ENCODE data around the gene ANKMY1. TPM values are rescaled to one million over a fixed set of nuclear protein-coding genes. Genes with fewer than 3 reads are reported as not detected.

ANKMY1 gene
- total and polyA plus RNA-seq, 11 donors: 2.4 to 11.7 (median 5.5) TPM

DNA sequence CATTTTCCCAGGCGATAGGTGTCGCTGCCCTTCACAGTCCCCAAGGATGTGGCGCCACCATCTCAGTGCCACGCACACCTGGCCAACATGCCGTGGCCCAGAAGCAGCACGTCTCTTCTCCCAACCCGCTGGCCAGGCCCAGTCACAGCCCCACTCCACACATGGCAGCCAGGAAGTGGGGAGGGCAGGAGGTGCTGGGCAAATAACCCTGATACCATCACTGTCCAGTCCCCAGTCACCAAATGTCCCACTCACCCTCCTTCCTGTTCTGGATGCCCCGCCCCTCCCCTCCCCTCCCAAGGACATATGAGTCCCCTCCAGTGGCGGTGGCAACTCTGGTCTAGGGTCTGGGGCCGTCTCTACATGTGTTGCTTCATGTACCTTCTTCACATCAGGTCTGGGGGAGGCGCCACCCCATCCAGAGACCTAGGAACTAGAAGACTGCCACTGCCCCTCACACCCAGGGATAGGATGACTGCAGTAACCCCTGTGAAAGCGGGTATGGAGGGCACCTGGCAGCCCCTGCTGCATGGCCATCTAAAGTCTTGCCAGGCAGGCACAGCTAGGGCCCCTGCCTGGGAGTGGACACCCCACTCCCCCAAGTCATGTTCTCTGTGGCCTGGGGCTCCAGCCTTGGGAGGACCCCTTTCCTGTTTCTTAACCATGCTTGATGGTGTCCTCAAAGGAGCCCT lies 21.4 kb upstream of the ANKMY1 start:
- peaks cover 0 to 9% (median 0%) of the 10 kb centered on the region in 12 donors for H3K9me3 ChIP-seq
- no peaks in the 10 kb centered on the region for H3K27me3 ChIP-seq
- H3K27ac ChIP-seq: peak overlapping the region; percentile 9 to 87 (median 75)
- intact Hi-C loops (cut with DNase I): no loop called here
- 90 to 91% (median 91%) methylated on average over 11 to 12 of the region's 12 CpGs for WGBS, 4 donors
- ATAC-seq: peak in 1 of 4 donors; percentile 1
- peak overlapping the region in 1 of 12 donors; percentile 5 for H3K4me3 ChIP-seq
- peaks cover 0 to 50% (median 35%) of the 10 kb centered on the region in 9 donors for H3K36me3 ChIP-seq
- peak in 1 of 5 donors; percentile 54 for DNase-seq
- H3K4me1 ChIP-seq: peaks cover 0 to 40% (median 19%) of the 10 kb centered on the region in 12 donors
- no peak for TF ChIP-seq POLR2A (IDR thresholded peaks at IDR 0.05)
- TF ChIP-seq CTCF (IDR thresholded peaks at IDR 0.05): no peak

- WGBS, 4 donors: 82 to 92% (median 86%) methylated on average over 8 of the region's 8 CpGs
- H3K4me3 ChIP-seq: no peak overlapping the region
- H3K27me3 ChIP-seq: no peaks in the 10 kb centered on the region
- H3K4me1 ChIP-seq: peaks cover 0 to 35% (median 16%) of the 10 kb centered on the region in 12 donors
- ATAC-seq: no peak
- DNase-seq: peak in 1 of 5 donors; percentile 43
- peaks cover 0 to 53% (median 38%) of the 10 kb centered on the region in 9 donors for H3K36me3 ChIP-seq
- TF ChIP-seq POLR2A (IDR thresholded peaks at IDR 0.05): no peak
- no peak for TF ChIP-seq CTCF (IDR thresholded peaks at IDR 0.05)
- peak overlapping the region in 3 of 12 donors; percentile 13 to 87 (median 76) for H3K27ac ChIP-seq
- peaks cover 0 to 9% (median 0%) of the 10 kb centered on the region in 12 donors for H3K9me3 ChIP-seq
- intact Hi-C loops (cut with DNase I): no loop called here
These were observed 20.7 kb upstream of the ANKMY1 start for GRCh38 chr2:240578488-240578887.

- whole genome bisulfite sequencing, 4 donors: 81 to 91% (median 86%) methylated on average over 8 to 9 of the region's 9 CpGs
- no peaks in the 10 kb centered on the region for H3K27me3 ChIP-seq
- H3K9me3 ChIP-seq: peaks cover 0 to 9% (median 0%) of the 10 kb centered on the region in 12 donors
- intact Hi-C loops (cut with DNase I): no loop called here
- DNase-seq (peak in 2 of 5 donors; percentile 22 to 51), ATAC-seq (peak in 2 of 4 donors; percentile 6 to 16)
- H3K4me1 ChIP-seq: peaks cover 0 to 35% (median 16%) of the 10 kb centered on the region in 12 donors
- peak overlapping the region in 2 of 12 donors; percentile 13 to 76 for H3K27ac ChIP-seq
- no peak for TF ChIP-seq CTCF (IDR thresholded peaks at IDR 0.05)
- TF ChIP-seq POLR2A (IDR thresholded peaks at IDR 0.05): no peak
- peaks cover 0 to 58% (median 39%) of the 10 kb centered on the region in 9 donors for H3K36me3 ChIP-seq
- no peak overlapping the region for H3K4me3 ChIP-seq
These were observed 20.3 kb upstream of the ANKMY1 start for GRCh38 chr2:240578110-240578450.

DNA sequence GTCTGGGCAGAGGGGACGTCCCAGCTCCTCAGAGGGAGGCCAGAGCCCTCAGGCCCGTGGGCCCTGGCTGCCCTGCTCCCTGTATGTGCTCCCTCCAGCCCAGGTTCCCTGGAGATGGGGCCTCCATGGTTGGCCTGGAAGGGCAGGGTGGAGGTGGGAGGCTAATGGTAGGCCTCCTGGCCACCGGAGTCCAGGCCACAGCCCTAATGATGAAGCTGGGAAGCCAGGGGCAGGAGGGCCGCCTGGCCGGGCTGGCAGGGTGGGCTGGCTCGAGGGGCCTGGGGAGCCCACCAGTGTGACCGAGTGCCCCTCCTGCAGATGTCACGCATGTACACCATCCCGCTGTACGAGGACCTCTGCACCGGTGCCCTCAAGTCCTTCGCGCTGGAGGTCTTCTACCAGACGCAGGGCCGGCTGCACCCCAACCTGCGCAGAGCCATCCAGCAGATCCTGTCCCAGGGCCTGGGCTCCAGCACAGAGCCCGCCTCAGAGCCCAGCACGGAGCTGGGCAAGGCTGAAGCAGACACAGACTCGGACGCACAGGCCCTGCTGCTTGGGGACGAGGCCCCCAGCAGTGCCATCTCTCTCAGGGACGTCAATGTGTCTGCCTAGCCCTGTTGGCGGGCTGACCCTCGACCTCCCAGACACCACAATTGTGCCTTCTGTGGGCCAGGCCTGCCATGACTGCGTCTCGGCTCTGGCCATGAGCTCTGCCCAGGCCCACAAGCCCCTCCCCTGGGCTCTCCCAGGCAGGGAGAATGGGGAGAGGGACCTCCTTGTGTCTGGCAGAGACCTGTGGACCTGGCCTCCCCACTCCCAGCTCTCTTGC lies 19.7 kb upstream of the ANKMY1 start:
- Histone ChIP-seq H3K4me3 (no peak overlapping the region), H3K9me3 (peaks cover 0 to 9% (median 0%) of the 10 kb centered on the region in 12 donors), H3K36me3 (peaks cover 0 to 63% (median 39%) of the 10 kb centered on the region in 9 donors), H3K4me1 (peaks cover 0 to 35% (median 16%) of the 10 kb centered on the region in 12 donors), H3K27me3 (no peaks in the 10 kb centered on the region), H3K27ac (peak overlapping the region in 1 of 12 donors; percentile 13)
- intact Hi-C loops (cut with DNase I): no loop called here
- WGBS, 4 donors: 89 to 91% (median 90%) methylated on average over 17 to 26 of the region's 26 CpGs
- peak in 1 of 5 donors; percentile 48 for DNase-seq
- no peak for TF ChIP-seq CTCF (IDR thresholded peaks at IDR 0.05)
- TF ChIP-seq POLR2A (IDR thresholded peaks at IDR 0.05): no peak
- no peak for ATAC-seq
